ENCODE results near the gene RNF207. TPM values are rescaled to one million over a fixed set of nuclear protein-coding genes. Genes with fewer than 3 reads are reported as not detected.

The RNF207 gene
- total RNA-seq, 1 donor from 2014 or later: 14.1 TPM

- Histone ChIP-seq H3K4me1 (ENCODE audit: control insufficient read depth in 3 of 3, insufficient read depth in 3 of 3, low read length in 3 of 3) (peaks cover 18 to 26% (median 25%) of the 10 kb centered on the region in 3 donors), H3K9ac (ENCODE audit: low read depth in 1 of 3, low read length in 3 of 3) (no peak overlapping the region), H3K36me3 (ENCODE audit: control insufficient read depth in 3 of 3, insufficient read depth in 3 of 3, low read length in 3 of 3) (no peaks in the 10 kb centered on the region), H3K27ac (ENCODE audit: low read depth, low read length) (no peak overlapping the region), H3K27me3 (ENCODE audit: control insufficient read depth in 3 of 3, insufficient read depth in 3 of 3, low read length in 3 of 3) (peaks cover 12 to 35% (median 17%) of the 10 kb centered on the region in 3 donors), H3K9me3 (ENCODE audit: control insufficient read depth in 3 of 3, low read length in 3 of 3) (no peaks in the 10 kb centered on the region), H3K4me3 (ENCODE audit: low read length in 3 of 3) (no peak overlapping the region)
These were observed 60.7 kb downstream of the RNF207 start for GRCh38 chr1:6266641-6267040.

- peaks cover 7 to 15% (median 13%) of the 10 kb centered on the region in 3 donors for H3K4me1 ChIP-seq (ENCODE audit: control insufficient read depth in 3 of 3, insufficient read depth in 3 of 3, low read length in 3 of 3)
- H3K4me3 ChIP-seq (ENCODE audit: low read length in 3 of 3): no peak overlapping the region
- no peaks in the 10 kb centered on the region for H3K36me3 ChIP-seq (ENCODE audit: control insufficient read depth in 3 of 3, insufficient read depth in 3 of 3, low read length in 3 of 3)
- H3K27me3 ChIP-seq (ENCODE audit: control insufficient read depth in 3 of 3, insufficient read depth in 3 of 3, low read length in 3 of 3): peaks cover 8 to 23% (median 13%) of the 10 kb centered on the region in 3 donors
- no peak overlapping the region for H3K27ac ChIP-seq (ENCODE audit: low read depth, low read length)
- H3K9ac ChIP-seq (ENCODE audit: low read depth in 1 of 3, low read length in 3 of 3): no peak overlapping the region
- no peaks in the 10 kb centered on the region for H3K9me3 ChIP-seq (ENCODE audit: control insufficient read depth in 3 of 3, low read length in 3 of 3)
These were observed 61.9 kb downstream of the RNF207 start for GRCh38 chr1:6267686-6268322.

- peaks cover 5 to 9% (median 8%) of the 10 kb centered on the region in 3 donors for H3K4me1 ChIP-seq (ENCODE audit: control insufficient read depth in 3 of 3, insufficient read depth in 3 of 3, low read length in 3 of 3)
These were observed 62.5 kb downstream of the RNF207 start for GRCh38 chr1:6268415-6268814.

GRCh38 chr1:6269296-6269695 lies 63.4 kb downstream of the RNF207 start:
- no peak overlapping the region for H3K9ac ChIP-seq (ENCODE audit: low read depth in 1 of 3, low read length in 3 of 3)
- H3K4me3 ChIP-seq (ENCODE audit: low read length in 3 of 3): no peak overlapping the region
- peaks cover 0 to 9% (median 3%) of the 10 kb centered on the region in 3 donors for H3K27me3 ChIP-seq (ENCODE audit: control insufficient read depth in 3 of 3, insufficient read depth in 3 of 3, low read length in 3 of 3)
- H3K27ac ChIP-seq (ENCODE audit: low read depth, low read length): no peak overlapping the region
- H3K36me3 ChIP-seq (ENCODE audit: control insufficient read depth in 3 of 3, insufficient read depth in 3 of 3, low read length in 3 of 3): no peaks in the 10 kb centered on the region
- H3K9me3 ChIP-seq (ENCODE audit: control insufficient read depth in 3 of 3, low read length in 3 of 3): no peaks in the 10 kb centered on the region
- peaks cover 0 to under 1% (median 0%) of the 10 kb centered on the region in 3 donors for H3K4me1 ChIP-seq (ENCODE audit: control insufficient read depth in 3 of 3, insufficient read depth in 3 of 3, low read length in 3 of 3)

More at GRCh38 chr1:6268415-6268814, 62.5 kb downstream of the RNF207 start:
- no peak overlapping the region for H3K27ac ChIP-seq (ENCODE audit: low read depth, low read length)
- peaks cover 4 to 17% (median 9%) of the 10 kb centered on the region in 3 donors for H3K27me3 ChIP-seq (ENCODE audit: control insufficient read depth in 3 of 3, insufficient read depth in 3 of 3, low read length in 3 of 3)
- H3K9me3 ChIP-seq (ENCODE audit: control insufficient read depth in 3 of 3, low read length in 3 of 3): no peaks in the 10 kb centered on the region
- no peaks in the 10 kb centered on the region for H3K36me3 ChIP-seq (ENCODE audit: control insufficient read depth in 3 of 3, insufficient read depth in 3 of 3, low read length in 3 of 3)
- no peak overlapping the region for H3K4me3 ChIP-seq (ENCODE audit: low read length in 3 of 3)
- H3K9ac ChIP-seq (ENCODE audit: low read depth in 1 of 3, low read length in 3 of 3): no peak overlapping the region

- Histone ChIP-seq H3K4me1 (ENCODE audit: control insufficient read depth in 3 of 3, insufficient read depth in 3 of 3, low read length in 3 of 3) (no peaks in the 10 kb centered on the region), H3K36me3 (ENCODE audit: control insufficient read depth in 3 of 3, insufficient read depth in 3 of 3, low read length in 3 of 3) (no peaks in the 10 kb centered on the region), H3K9ac (ENCODE audit: low read depth in 1 of 3, low read length in 3 of 3) (no peak overlapping the region), H3K27ac (ENCODE audit: low read depth, low read length) (no peak overlapping the region), H3K9me3 (ENCODE audit: control insufficient read depth in 3 of 3, low read length in 3 of 3) (no peaks in the 10 kb centered on the region), H3K27me3 (ENCODE audit: control insufficient read depth in 3 of 3, insufficient read depth in 3 of 3, low read length in 3 of 3) (peaks cover 0 to 4% (median 0%) of the 10 kb centered on the region in 3 donors), H3K4me3 (ENCODE audit: low read length in 3 of 3) (no peak overlapping the region)
These were observed 63.9 kb downstream of the RNF207 start for GRCh38 chr1:6269720-6270400.

- no peak overlapping the region for H3K4me3 ChIP-seq (ENCODE audit: low read length in 3 of 3)
- H3K27ac ChIP-seq (ENCODE audit: low read depth, low read length): no peak overlapping the region
- no peaks in the 10 kb centered on the region for H3K4me1 ChIP-seq (ENCODE audit: control insufficient read depth in 3 of 3, insufficient read depth in 3 of 3, low read length in 3 of 3)
- H3K27me3 ChIP-seq (ENCODE audit: control insufficient read depth in 3 of 3, insufficient read depth in 3 of 3, low read length in 3 of 3): peaks cover 0 to under 1% (median 0%) of the 10 kb centered on the region in 3 donors
- no peaks in the 10 kb centered on the region for H3K36me3 ChIP-seq (ENCODE audit: control insufficient read depth in 3 of 3, insufficient read depth in 3 of 3, low read length in 3 of 3)
- H3K9ac ChIP-seq (ENCODE audit: low read depth in 1 of 3, low read length in 3 of 3): no peak overlapping the region
- H3K9me3 ChIP-seq (ENCODE audit: control insufficient read depth in 3 of 3, low read length in 3 of 3): no peaks in the 10 kb centered on the region
These were observed 64.5 kb downstream of the RNF207 start for GRCh38 chr1:6270401-6270800.

Other genes starting within 250 kb of the RNF207 start
- 5.2 TPM for gene NPHP4, start 213.7 kb upstream of the RNF207 start, total RNA-seq
- gene KCNAB2, start 160.2 kb upstream of the RNF207 start, total RNA-seq: 2.6 TPM
- not detected for gene CHD5, start 25.8 kb upstream of the RNF207 start, total RNA-seq
- gene RPL22, start 6.5 kb upstream of the RNF207 start, total RNA-seq: 305 TPM
- gene ICMT, start 29.8 kb downstream of the RNF207 start, total RNA-seq: 31.8 TPM
- not detected for gene HES3, start 38.1 kb downstream of the RNF207 start, total RNA-seq
- 4.7 TPM for gene GPR153, start 55.0 kb downstream of the RNF207 start, total RNA-seq
- 3.7 TPM for gene ACOT7, start 187.6 kb downstream of the RNF207 start, total RNA-seq
- gene HES2, start 213.8 kb downstream of the RNF207 start, total RNA-seq: not detected
- 0.52 TPM for gene ESPN, start 218.7 kb downstream of the RNF207 start, total RNA-seq

Measured in skeletal muscle tissue (tissue), 4 donors.